Fibroblast of lung (primary cell): ENCODE results near the gene ZNF556. TPM values are rescaled to one million over a fixed set of nuclear protein-coding genes. Genes with fewer than 3 reads are reported as not detected.

Experiments
- DNase-seq, 2 donors: peaks; one replicate each; pipeline versions ENCODE4 v3.0.0 to v3.0.0-alpha.2; 2010; ENCODE audit warnings: low read depth in 2 of 2
- H2AFZ ChIP-seq: 2 replicates; pipeline ENCODE4 v1.5.1; 2012; ENCODE audit warnings: low read length, control low read depth, inconsistent platforms
- H3K27ac ChIP-seq: 2 replicates; pipeline ENCODE4 v1.5.1; 2011; ENCODE audit warnings: low read length, control low read depth; ENCODE audit not compliant: insufficient read depth
- H3K27me3 ChIP-seq: 2 replicates; pipeline ENCODE4 v1.5.1; 2011; ENCODE audit warnings: mild to moderate bottlenecking, low read length; ENCODE audit not compliant: control insufficient read depth, insufficient read depth
- H3K36me3 ChIP-seq: 2 replicates; pipeline ENCODE4 v1.5.1; 2011; ENCODE audit warnings: low read length; ENCODE audit not compliant: control insufficient read depth, insufficient read depth
- H3K4me1 ChIP-seq: 2 replicates; pipeline ENCODE4 v1.5.1; 2011; ENCODE audit warnings: low read length; ENCODE audit not compliant: control insufficient read depth, insufficient read depth; ENCODE audit errors: extremely low read depth
- H3K4me2 ChIP-seq: 2 replicates; pipeline ENCODE4 v1.5.1; 2011; ENCODE audit warnings: low read length, control low read depth; ENCODE audit not compliant: insufficient read depth; ENCODE audit errors: extremely low read depth
- H3K4me3 ChIP-seq, 4 experiments: fragments of 200-600 bp in 1 of 4; sonication (generic) in 1 of 4; replicated peaks in 1 of 4; 2 replicates each; pipeline ENCODE4 v1.5.1; 2011 to 2016; ENCODE audit warnings: low read length in 4 of 4, low read depth in 3 of 4, mild to moderate bottlenecking in 3 of 4, control low read depth in 2 of 4, inconsistent platforms in 1 of 4, mixed read lengths in 1 of 4; ENCODE audit not compliant: insufficient read depth in 1 of 4; ENCODE audit errors: control extremely low read depth in 1 of 4
- H3K79me2 ChIP-seq: 2 replicates; pipeline ENCODE4 v1.5.1; 2012; ENCODE audit warnings: mild to moderate bottlenecking, low read length, inconsistent platforms; ENCODE audit not compliant: control insufficient read depth, insufficient read depth
- H3K9ac ChIP-seq: 2 replicates; pipeline ENCODE4 v1.5.1; 2011; ENCODE audit warnings: mild to moderate bottlenecking, low read length, control low read depth; ENCODE audit not compliant: insufficient read depth
- H3K9me3 ChIP-seq: 2 replicates; pipeline ENCODE4 v1.5.1; 2012; ENCODE audit warnings: low read depth, low read length; ENCODE audit not compliant: control insufficient read depth, insufficient read depth
- H4K20me1 ChIP-seq: 2 replicates; pipeline ENCODE4 v1.5.1; 2011; ENCODE audit warnings: low read length; ENCODE audit not compliant: control insufficient read depth, insufficient read depth; ENCODE audit errors: extremely low read depth
- CTCF ChIP-seq, 2 donors: IDR thresholded peaks in 1 of 2; conservative IDR thresholded peaks in 1 of 2; 1 replicate in 1 of 2; 2 replicates in 1 of 2; pipeline ENCODE4 v1.5.1; 2011 to 2012; ENCODE audit warnings: low read length in 2 of 2, control low read depth in 1 of 2, inconsistent platforms in 1 of 2, low read depth in 1 of 2, mild to moderate bottlenecking in 1 of 2
- EZH2 ChIP-seq: IDR thresholded peaks from 2 replicates; pipeline ENCODE4 v1.5.1; 2012; ENCODE audit warnings: low read length, control low read depth, mild to moderate bottlenecking; ENCODE audit errors: missing control alignments
- polyA minus RNA-seq: library from RNA; depleted of rRNA, polyadenylated mRNA; stranded (reverse); fragments of >200 nt; gene quantifications from 2 replicates; pipeline ENCODE4 v1.2.3, GENCODE V29; 2011; ENCODE audit warnings: low replicate concordance
- polyA plus RNA-seq, 2 donors: library from polyadenylated mRNA; depleted of rRNA in 1 of 2; stranded (reverse) in 1 of 2; unstranded in 1 of 2; fragments of >200 nt; gene quantifications; 2 replicates each; pipeline ENCODE4 v1.2.1, GENCODE V29; 2011 to 2012; ENCODE audit warnings: missing spikeins in 1 of 2
- total RNA-seq: library from RNA; depleted of rRNA; stranded (reverse); fragments of >200 nt; gene quantifications from 2 replicates; pipeline ENCODE4 v1.2.1, GENCODE V29; 2014

ZNF556 gene
- total RNA-seq (under 0.01 and 0.17 TPM in 2 replicates), polyA plus RNA-seq (0.02 and 0.09 TPM in 2 replicates), polyA minus RNA-seq (not detected in 2 replicates)
- polyA plus RNA-seq (2012): 0.05 TPM in 1 of 2 replicates, not detected in the other

- DNase-seq: no peak
- no peaks in the 10 kb centered on the region for H3K4me1 ChIP-seq
- TF ChIP-seq CTCF (conservative IDR thresholded peaks at IDR 0.05 in 1 of 2, IDR thresholded peaks at IDR 0.05 in 1 of 2; ENCODE audit: low read depth in 1 of 2, low read length in 2 of 2): no peak
- no peak for TF ChIP-seq EZH2
- no peaks in the 10 kb centered on the region for H4K20me1 ChIP-seq
- peak within 1 kb of the TSS in 1 of 4 experiments; percentile 22 for H3K4me3 ChIP-seq
- H3K4me2 ChIP-seq: no peak within 1 kb of the TSS
- H3K27me3 ChIP-seq: no peaks in the 10 kb centered on the region
- no peak within 1 kb of the TSS for H3K27ac ChIP-seq
- H3K36me3 ChIP-seq: no peaks in the 10 kb centered on the region
- no peaks in the 10 kb centered on the region for H3K9me3 ChIP-seq
- H2AFZ ChIP-seq: no peak within 1 kb of the TSS
- no peaks in the 10 kb centered on the region for H3K79me2 ChIP-seq
- no peak within 1 kb of the TSS for H3K9ac ChIP-seq
These were observed at the start of gene ZNF556 for GRCh38 chr19:2867025-2867991. TSS of gene ZNF556 (plus strand) at chr19:2867335. CDS start at chr19:2867422, 87 bp downstream.

DNA sequence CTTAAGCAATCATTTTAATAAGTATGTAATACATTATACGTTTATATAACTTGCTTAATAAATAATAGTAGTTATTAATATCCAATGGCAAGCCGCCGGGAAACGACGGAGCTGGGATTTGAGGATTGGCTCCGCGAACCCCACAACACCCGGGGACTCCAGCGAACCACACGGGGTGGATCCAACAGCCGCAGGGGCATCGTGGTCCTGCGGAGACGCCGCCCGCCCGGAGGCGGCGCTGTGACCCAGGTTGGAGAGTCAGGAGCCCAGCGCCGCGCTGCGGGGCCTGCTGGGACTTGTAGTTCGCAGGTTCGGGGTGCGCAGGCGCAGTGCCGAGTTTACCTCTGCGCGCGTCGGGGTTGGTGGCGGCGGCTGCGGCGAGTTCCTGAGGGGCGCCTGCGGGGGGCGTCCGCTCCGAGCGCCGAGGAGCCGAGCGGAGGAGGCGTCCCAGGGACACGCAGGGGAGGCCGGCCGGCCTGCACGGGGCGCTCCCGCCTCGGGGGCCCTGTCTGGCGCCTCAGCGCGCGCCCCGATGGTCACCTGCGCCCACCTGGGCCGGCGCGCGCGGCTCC lies 47.5 kb upstream of the ZNF556 start, which contains the start of gene ZNF554:
ZNF554 (plus strand) TSS at position 329 of the 572 bp plus-strand sequence; CDS start at position 533, 204 bp downstream.
- Histone ChIP-seq H2AFZ (peak within 1 kb of the TSS; percentile 57), H3K27me3 (no peaks in the 10 kb centered on the region), H3K4me1 (no peaks in the 10 kb centered on the region), H3K9me3 (no peaks in the 10 kb centered on the region), H3K36me3 (no peaks in the 10 kb centered on the region), H3K27ac (no peak within 1 kb of the TSS), H3K4me2 (peak within 1 kb of the TSS; percentile 94), H3K79me2 (no peaks in the 10 kb centered on the region), H4K20me1 (no peaks in the 10 kb centered on the region), H3K4me3 (peak within 1 kb of the TSS; percentile 67 to 76 (median 70)), H3K9ac (peak within 1 kb of the TSS; percentile 61)
- peak; percentile 88 to 96 for DNase-seq
- TF ChIP-seq EZH2 (no peak), CTCF (conservative IDR thresholded peaks at IDR 0.05 in 1 of 2, IDR thresholded peaks at IDR 0.05 in 1 of 2; ENCODE audit: low read depth in 1 of 2, low read length in 2 of 2) (peak; percentile 95 to 97)

DNA sequence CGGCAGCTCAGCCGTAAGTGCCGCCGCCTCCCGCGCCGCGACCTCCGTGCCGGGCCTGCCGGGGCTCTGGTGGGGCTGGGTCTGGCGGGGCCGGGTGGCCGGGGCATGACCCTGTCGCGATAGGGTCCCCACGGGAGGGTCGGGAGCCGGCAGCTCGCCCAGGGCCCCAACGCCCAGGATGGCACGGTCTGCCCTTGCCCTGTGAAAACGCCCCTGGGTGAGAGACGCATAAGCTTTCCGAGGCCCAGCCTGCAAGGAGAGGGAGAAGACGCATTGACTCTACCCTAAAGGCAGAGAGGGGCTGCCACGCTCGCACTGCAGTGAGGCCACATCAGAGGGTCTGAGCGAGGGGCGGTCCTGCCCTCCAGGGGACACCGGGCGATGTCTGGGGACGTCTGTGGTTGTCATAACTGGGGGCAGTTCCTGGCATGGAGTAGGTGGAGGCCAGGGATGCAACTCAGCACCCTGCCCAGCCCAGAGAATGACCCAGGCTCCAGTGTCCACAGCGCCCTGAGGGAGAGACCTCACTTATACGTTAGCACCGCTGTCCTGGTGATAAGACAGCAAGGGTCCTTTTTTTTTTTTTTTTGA lies 46.9 kb upstream of the ZNF556 start:
- no peaks in the 10 kb centered on the region for H3K27me3 ChIP-seq
- no peak overlapping the region for H3K27ac ChIP-seq
- peak overlapping the region; percentile 94 for H3K4me2 ChIP-seq
- H3K4me3 ChIP-seq: peak overlapping the region; percentile 67 to 76 (median 70)
- H4K20me1 ChIP-seq: no peaks in the 10 kb centered on the region
- no peak for DNase-seq
- H3K9me3 ChIP-seq: no peaks in the 10 kb centered on the region
- no peaks in the 10 kb centered on the region for H3K4me1 ChIP-seq
- peak overlapping the region; percentile 61 for H3K9ac ChIP-seq
- H2AFZ ChIP-seq: peak overlapping the region; percentile 57
- H3K79me2 ChIP-seq: no peaks in the 10 kb centered on the region
- H3K36me3 ChIP-seq: no peaks in the 10 kb centered on the region
- TF ChIP-seq CTCF (conservative IDR thresholded peaks at IDR 0.05 in 1 of 2, IDR thresholded peaks at IDR 0.05 in 1 of 2; ENCODE audit: low read depth in 1 of 2, low read length in 2 of 2) (no peak), EZH2 (no peak)
